A673 (cell line): ENCODE data around the gene ASMT. TPM values are rescaled to one million over a fixed set of nuclear protein-coding genes. Genes with fewer than 3 reads are reported as not detected.

Source experiments
- BruUV-seq: library from RNA; stranded (reverse); fragments of 400-500 nt; replicated peaks from 2 replicates; lab custom pipeline; 2021; lab: Mats Ljungman, UMichigan
- CTCF ChIA-PET: fragments of 300-600 bp; sonication (Branson Sonifier 250); formaldehyde crosslinking; loops from one replicate; lab custom pipeline; 2022; ENCODE audit warnings: antibody characterized with exemption; lab: Charles Lee
- POLR2A ChIA-PET: fragments of 300-600 bp; sonication (Branson Sonifier 250); formaldehyde crosslinking; loops from one replicate; lab custom pipeline; 2022; ENCODE audit warnings: antibody characterized with exemption; ENCODE audit not compliant: low non-redundant PET; lab: Charles Lee
- DNase-seq: peaks from one replicate; pipeline ENCODE4 v3.0.0-alpha.2; 2015; ENCODE audit warnings: low spot score
- H3K27ac ChIP-seq: fragments of 200-600 bp; sonication (generic); 2 replicates; pipeline ENCODE4 v1.5.1; 2016; ENCODE audit warnings: mixed run types, low read depth, mild to moderate bottlenecking, mixed read lengths, antibody characterized with exemption, low read length; ENCODE audit not compliant: poor library complexity, severe bottlenecking
- H3K27me3 ChIP-seq: fragments of 200-600 bp; sonication (generic); replicated peaks from 2 replicates; pipeline ENCODE4 v1.6.1; 2017; ENCODE audit warnings: mixed run types, low read depth, mild to moderate bottlenecking, mixed read lengths, antibody characterized with exemption, low read length; ENCODE audit not compliant: insufficient read depth, poor library complexity
- H3K36me3 ChIP-seq: fragments of 200-600 bp; sonication (generic); 2 replicates; pipeline ENCODE4 v1.6.1; 2016; ENCODE audit warnings: mixed run types, mild to moderate bottlenecking, mixed read lengths, antibody characterized with exemption, low read length; ENCODE audit not compliant: insufficient read depth, poor library complexity, severe bottlenecking
- H3K4me1 ChIP-seq: fragments of 200-600 bp; sonication (generic); 2 replicates; pipeline ENCODE4 v1.6.1; 2017; ENCODE audit warnings: mixed run types, mild to moderate bottlenecking, mixed read lengths, antibody characterized with exemption, low read length; ENCODE audit not compliant: insufficient read depth, poor library complexity, severe bottlenecking
- H3K4me3 ChIP-seq: fragments of 200-600 bp; sonication (generic); 2 replicates; pipeline ENCODE4 v1.5.1; 2016; ENCODE audit warnings: low read depth, mixed run types, mild to moderate bottlenecking, mixed read lengths, low read length; ENCODE audit not compliant: poor library complexity, severe bottlenecking
- H3K9me3 ChIP-seq: fragments of 200-600 bp; sonication (generic); 2 replicates; pipeline ENCODE4 v1.6.1; 2016; ENCODE audit warnings: mixed run types, low read depth, mild to moderate bottlenecking, mixed read lengths, antibody characterized with exemption, low read length; ENCODE audit not compliant: poor library complexity, severe bottlenecking
- EZH2 ChIP-seq: fragments of 200-600 bp; sonication (generic); IDR thresholded peaks from 2 replicates; pipeline ENCODE4 v1.6.1; 2017; ENCODE audit warnings: borderline replicate concordance, low read depth, mild to moderate bottlenecking, mixed read lengths, antibody characterized with exemption, low read length; ENCODE audit not compliant: poor library complexity, severe bottlenecking
- intact Hi-C: fragments of 100-400 bp; cut with micrococcal nuclease; formaldehyde crosslinking; loops from one replicate; pipeline ENCODE4 v1.10.0; 2022; ENCODE audit not compliant: unreplicated experiment
- total RNA-seq: library from RNA; stranded (reverse); gene quantifications from 2 replicates; pipeline ENCODE4 v1.2.3, GENCODE V29; 2021
- TF ChIP-seq, protein P1 (sequence below): fragments of 300-800, 200-600 bp; sonication (generic); conservative IDR thresholded peaks from 2 replicates; pipeline ENCODE4 v1.5.1; 2017; ENCODE audit warnings: low read depth, mild to moderate bottlenecking, antibody characterized with exemption, low read length, moderate library complexity, mixed read lengths

The ASMT gene
- total RNA-seq, 1 experiment from 2014 or later: not detected

DNA sequence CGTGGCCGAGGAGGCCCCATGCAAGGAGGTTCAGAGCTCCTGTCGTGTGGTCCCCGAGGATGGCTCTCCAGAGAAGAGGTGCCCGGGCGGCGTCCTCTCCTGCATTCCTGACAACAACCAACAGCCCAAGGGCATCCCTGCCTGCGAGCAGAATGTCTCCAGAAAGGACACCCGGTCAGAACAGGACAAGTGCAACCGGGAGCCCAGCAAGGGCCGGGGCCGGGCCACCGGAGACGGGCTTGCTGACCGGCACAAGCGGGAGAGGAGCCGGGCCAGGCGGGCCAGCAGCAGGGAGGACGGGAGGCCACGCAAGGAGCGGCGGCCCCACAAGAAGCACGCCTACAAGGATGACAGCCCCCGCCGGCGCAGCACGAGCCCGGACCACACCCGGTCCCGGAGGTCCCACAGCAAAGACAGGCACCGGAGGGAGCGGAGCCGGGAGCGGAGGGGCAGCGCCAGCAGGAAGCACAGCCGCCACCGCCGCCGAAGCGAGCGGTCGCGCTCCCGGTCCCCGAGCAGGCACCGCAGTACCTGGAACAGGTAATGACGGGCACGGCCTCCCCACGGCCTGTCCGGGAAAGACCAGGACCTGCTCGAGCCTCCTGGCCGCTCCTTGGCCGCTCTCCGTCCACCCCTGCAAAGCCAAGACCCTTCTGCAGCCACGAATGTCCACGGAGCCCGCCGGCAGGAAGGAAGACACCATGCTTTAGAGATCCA lies 13.7 kb upstream of the ASMT start:
- Histone ChIP-seq H3K27me3 (no peaks in the 10 kb centered on the region), H3K4me1 (no peaks in the 10 kb centered on the region), H3K4me3 (no peak overlapping the region), H3K9me3 (no peaks in the 10 kb centered on the region), H3K36me3 (peaks cover 60% of the 10 kb centered on the region), H3K27ac (no peak overlapping the region)
- DNase-seq: no peak
- CTCF ChIA-PET: no interaction called here
- POLR2A ChIA-PET: no interaction called here
- intact Hi-C loops: no loop called here
- BruUV-seq: no TSS peak
- no peak for TF ChIP-seq EZH2
- TF ChIP-seq, protein P1, sequence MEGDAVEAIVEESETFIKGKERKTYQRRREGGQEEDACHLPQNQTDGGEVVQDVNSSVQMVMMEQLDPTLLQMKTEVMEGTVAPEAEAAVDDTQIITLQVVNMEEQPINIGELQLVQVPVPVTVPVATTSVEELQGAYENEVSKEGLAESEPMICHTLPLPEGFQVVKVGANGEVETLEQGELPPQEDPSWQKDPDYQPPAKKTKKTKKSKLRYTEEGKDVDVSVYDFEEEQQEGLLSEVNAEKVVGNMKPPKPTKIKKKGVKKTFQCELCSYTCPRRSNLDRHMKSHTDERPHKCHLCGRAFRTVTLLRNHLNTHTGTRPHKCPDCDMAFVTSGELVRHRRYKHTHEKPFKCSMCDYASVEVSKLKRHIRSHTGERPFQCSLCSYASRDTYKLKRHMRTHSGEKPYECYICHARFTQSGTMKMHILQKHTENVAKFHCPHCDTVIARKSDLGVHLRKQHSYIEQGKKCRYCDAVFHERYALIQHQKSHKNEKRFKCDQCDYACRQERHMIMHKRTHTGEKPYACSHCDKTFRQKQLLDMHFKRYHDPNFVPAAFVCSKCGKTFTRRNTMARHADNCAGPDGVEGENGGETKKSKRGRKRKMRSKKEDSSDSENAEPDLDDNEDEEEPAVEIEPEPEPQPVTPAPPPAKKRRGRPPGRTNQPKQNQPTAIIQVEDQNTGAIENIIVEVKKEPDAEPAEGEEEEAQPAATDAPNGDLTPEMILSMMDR: no peak

DNA sequence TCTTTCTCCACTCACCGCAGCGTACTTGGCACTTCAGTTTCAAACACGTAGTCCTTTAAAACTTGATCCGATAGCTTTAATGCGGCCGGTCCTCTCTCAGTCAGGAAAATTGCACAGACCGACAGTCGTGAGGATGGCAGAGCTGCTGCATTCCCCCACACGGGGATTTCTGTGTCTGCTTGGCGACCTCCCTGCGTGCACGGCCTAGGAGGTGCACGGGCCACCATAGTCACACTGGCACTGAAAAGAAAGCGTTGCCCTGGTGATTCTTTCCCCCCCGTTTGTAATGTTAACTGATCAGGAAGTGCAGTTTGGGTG lies 13.1 kb upstream of the ASMT start:
- peaks cover 60% of the 10 kb centered on the region for H3K36me3 ChIP-seq
- CTCF ChIA-PET: no interaction called here
- no peak for DNase-seq
- no peaks in the 10 kb centered on the region for H3K27me3 ChIP-seq
- TF ChIP-seq EZH2: no peak
- TF ChIP-seq, protein P1: no peak
- POLR2A ChIA-PET: no interaction called here
- BruUV-seq: no TSS peak
- H3K4me1 ChIP-seq: no peaks in the 10 kb centered on the region
- intact Hi-C loops: no loop called here
- no peak overlapping the region for H3K4me3 ChIP-seq
- no peak overlapping the region for H3K27ac ChIP-seq
- H3K9me3 ChIP-seq: no peaks in the 10 kb centered on the region

GRCh38 chrX:1602299-1602698 lies 12.6 kb upstream of the ASMT start:
- no peak for DNase-seq
- H3K9me3 ChIP-seq: no peaks in the 10 kb centered on the region
- TF ChIP-seq, protein P1: no peak
- TF ChIP-seq EZH2: no peak
- H3K27ac ChIP-seq: no peak overlapping the region
- CTCF ChIA-PET: no interaction called here
- no peaks in the 10 kb centered on the region for H3K27me3 ChIP-seq
- POLR2A ChIA-PET: no interaction called here
- BruUV-seq: no TSS peak
- H3K4me1 ChIP-seq: no peaks in the 10 kb centered on the region
- intact Hi-C loops: no loop called here
- H3K4me3 ChIP-seq: no peak overlapping the region
- peaks cover 54% of the 10 kb centered on the region for H3K36me3 ChIP-seq
